Measurements from ENCODE around the gene TRIM36. TPM values are rescaled to one million over a fixed set of nuclear protein-coding genes. Genes with fewer than 3 reads are reported as not detected.

Gene TRIM36
- polyA plus RNA-seq, 1 donor from 2014 or later, result 122 TPM

DNA sequence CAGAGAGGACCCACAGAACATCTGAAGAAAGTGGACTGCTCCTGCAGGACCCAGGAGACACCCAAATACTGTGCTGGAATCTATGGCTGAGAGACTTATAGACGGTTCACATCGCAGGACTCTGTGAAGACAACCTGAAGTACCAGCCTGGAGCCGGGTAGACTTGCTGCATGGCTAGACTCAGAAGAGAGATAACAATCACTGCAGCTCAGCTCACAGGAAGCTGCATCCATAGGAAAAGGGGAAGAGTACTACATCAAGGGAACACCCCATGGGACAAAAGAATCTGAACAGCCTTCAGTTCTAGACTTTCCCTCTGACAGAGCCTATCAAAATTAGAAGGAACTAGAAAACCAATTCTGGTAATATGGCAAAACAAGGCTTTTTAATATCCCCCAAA is 26.5 kb upstream of the TRIM36 start:
- H3K9me3 ChIP-seq (ENCODE audit: low read length), result no peaks in the 10 kb centered on the region
- H3K27me3 ChIP-seq (ENCODE audit: insufficient read depth, low read depth, low read length), result no peaks in the 10 kb centered on the region
- H3K9me2 ChIP-seq (ENCODE audit: insufficient read depth, low read length), result no peaks in the 10 kb centered on the region
- no peaks in the 10 kb centered on the region for H3F3A ChIP-seq (ENCODE audit: insufficient read depth, low read length, poor library complexity, severe bottlenecking)
- H3K79me2 ChIP-seq (replicated peaks; ENCODE audit: insufficient read depth, low read length), result no peaks in the 10 kb centered on the region
- no peaks in the 10 kb centered on the region for H3K36me3 ChIP-seq (ENCODE audit: insufficient read depth, low read length)
- no peak overlapping the region for H2AFZ ChIP-seq (ENCODE audit: low read depth, low read length)
- H4K20me1 ChIP-seq (ENCODE audit: insufficient read depth), result no peaks in the 10 kb centered on the region
- H3K9ac ChIP-seq (ENCODE audit: low read length), result no peak overlapping the region
- H3K4me3 ChIP-seq (ENCODE audit: low read length), result no peak overlapping the region
- H3K27ac ChIP-seq (ENCODE audit: low read length), result no peak overlapping the region
- H3K4me2 ChIP-seq (ENCODE audit: low read length), result no peak overlapping the region
- TF ChIP-seq EZH2 (IDR thresholded peaks at IDR 0.05; ENCODE audit: borderline replicate concordance, insufficient read depth, low read length, poor library complexity, severe bottlenecking) (no peak), MXI1 (conservative IDR thresholded peaks at IDR 0.05; ENCODE audit: poor library complexity, severe bottlenecking) (no peak), TAF1 (IDR thresholded peaks at IDR 0.05; ENCODE audit: low read depth) (no peak), EP300 (conservative IDR thresholded peaks at IDR 0.05; ENCODE audit: poor library complexity, severe bottlenecking) (no peak), POLR2AphosphoS5 (IDR thresholded peaks at IDR 0.05) (no peak), SMC3 (conservative IDR thresholded peaks at IDR 0.05; ENCODE audit: poor library complexity) (no peak), RAD21 (conservative IDR thresholded peaks at IDR 0.05) (no peak)
- TF ChIP-seq, protein P1, sequence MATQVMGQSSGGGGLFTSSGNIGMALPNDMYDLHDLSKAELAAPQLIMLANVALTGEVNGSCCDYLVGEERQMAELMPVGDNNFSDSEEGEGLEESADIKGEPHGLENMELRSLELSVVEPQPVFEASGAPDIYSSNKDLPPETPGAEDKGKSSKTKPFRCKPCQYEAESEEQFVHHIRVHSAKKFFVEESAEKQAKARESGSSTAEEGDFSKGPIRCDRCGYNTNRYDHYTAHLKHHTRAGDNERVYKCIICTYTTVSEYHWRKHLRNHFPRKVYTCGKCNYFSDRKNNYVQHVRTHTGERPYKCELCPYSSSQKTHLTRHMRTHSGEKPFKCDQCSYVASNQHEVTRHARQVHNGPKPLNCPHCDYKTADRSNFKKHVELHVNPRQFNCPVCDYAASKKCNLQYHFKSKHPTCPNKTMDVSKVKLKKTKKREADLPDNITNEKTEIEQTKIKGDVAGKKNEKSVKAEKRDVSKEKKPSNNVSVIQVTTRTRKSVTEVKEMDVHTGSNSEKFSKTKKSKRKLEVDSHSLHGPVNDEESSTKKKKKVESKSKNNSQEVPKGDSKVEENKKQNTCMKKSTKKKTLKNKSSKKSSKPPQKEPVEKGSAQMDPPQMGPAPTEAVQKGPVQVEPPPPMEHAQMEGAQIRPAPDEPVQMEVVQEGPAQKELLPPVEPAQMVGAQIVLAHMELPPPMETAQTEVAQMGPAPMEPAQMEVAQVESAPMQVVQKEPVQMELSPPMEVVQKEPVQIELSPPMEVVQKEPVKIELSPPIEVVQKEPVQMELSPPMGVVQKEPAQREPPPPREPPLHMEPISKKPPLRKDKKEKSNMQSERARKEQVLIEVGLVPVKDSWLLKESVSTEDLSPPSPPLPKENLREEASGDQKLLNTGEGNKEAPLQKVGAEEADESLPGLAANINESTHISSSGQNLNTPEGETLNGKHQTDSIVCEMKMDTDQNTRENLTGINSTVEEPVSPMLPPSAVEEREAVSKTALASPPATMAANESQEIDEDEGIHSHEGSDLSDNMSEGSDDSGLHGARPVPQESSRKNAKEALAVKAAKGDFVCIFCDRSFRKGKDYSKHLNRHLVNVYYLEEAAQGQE (IDR thresholded peaks at IDR 0.05; ENCODE audit: borderline replicate concordance), result no peak

- no peaks in the 10 kb centered on the region for H3K27me3 ChIP-seq (ENCODE audit: insufficient read depth, low read depth, low read length)
- H3K27ac ChIP-seq (ENCODE audit: low read length), result no peak overlapping the region
- H3K36me3 ChIP-seq (ENCODE audit: insufficient read depth, low read length), result no peaks in the 10 kb centered on the region
- H3K4me3 ChIP-seq (ENCODE audit: low read length), result no peak overlapping the region
- no peaks in the 10 kb centered on the region for H3F3A ChIP-seq (ENCODE audit: insufficient read depth, low read length, poor library complexity, severe bottlenecking)
- no peak overlapping the region for H3K9ac ChIP-seq (ENCODE audit: low read length)
- H3K9me2 ChIP-seq (ENCODE audit: insufficient read depth, low read length), result no peaks in the 10 kb centered on the region
- no peak for TF ChIP-seq SMC3 (conservative IDR thresholded peaks at IDR 0.05; ENCODE audit: poor library complexity)
- TF ChIP-seq, protein P1 (IDR thresholded peaks at IDR 0.05; ENCODE audit: borderline replicate concordance), result no peak
- no peak for TF ChIP-seq RAD21 (conservative IDR thresholded peaks at IDR 0.05)
- no peak for TF ChIP-seq EZH2 (IDR thresholded peaks at IDR 0.05; ENCODE audit: borderline replicate concordance, insufficient read depth, low read length, poor library complexity, severe bottlenecking)
- TF ChIP-seq TAF1 (IDR thresholded peaks at IDR 0.05; ENCODE audit: low read depth), result no peak
- no peak for TF ChIP-seq MXI1 (conservative IDR thresholded peaks at IDR 0.05; ENCODE audit: poor library complexity, severe bottlenecking)
- TF ChIP-seq POLR2AphosphoS5 (IDR thresholded peaks at IDR 0.05), result no peak
- TF ChIP-seq EP300 (conservative IDR thresholded peaks at IDR 0.05; ENCODE audit: poor library complexity, severe bottlenecking), result no peak
- TF ChIP-seq, protein P2, sequence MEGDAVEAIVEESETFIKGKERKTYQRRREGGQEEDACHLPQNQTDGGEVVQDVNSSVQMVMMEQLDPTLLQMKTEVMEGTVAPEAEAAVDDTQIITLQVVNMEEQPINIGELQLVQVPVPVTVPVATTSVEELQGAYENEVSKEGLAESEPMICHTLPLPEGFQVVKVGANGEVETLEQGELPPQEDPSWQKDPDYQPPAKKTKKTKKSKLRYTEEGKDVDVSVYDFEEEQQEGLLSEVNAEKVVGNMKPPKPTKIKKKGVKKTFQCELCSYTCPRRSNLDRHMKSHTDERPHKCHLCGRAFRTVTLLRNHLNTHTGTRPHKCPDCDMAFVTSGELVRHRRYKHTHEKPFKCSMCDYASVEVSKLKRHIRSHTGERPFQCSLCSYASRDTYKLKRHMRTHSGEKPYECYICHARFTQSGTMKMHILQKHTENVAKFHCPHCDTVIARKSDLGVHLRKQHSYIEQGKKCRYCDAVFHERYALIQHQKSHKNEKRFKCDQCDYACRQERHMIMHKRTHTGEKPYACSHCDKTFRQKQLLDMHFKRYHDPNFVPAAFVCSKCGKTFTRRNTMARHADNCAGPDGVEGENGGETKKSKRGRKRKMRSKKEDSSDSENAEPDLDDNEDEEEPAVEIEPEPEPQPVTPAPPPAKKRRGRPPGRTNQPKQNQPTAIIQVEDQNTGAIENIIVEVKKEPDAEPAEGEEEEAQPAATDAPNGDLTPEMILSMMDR (IDR thresholded peaks at IDR 0.05; ENCODE audit: poor library complexity, severe bottlenecking), result no peak
- H3K79me2 ChIP-seq (replicated peaks; ENCODE audit: insufficient read depth, low read length), result no peaks in the 10 kb centered on the region
- H2AFZ ChIP-seq (ENCODE audit: low read depth, low read length), result no peak overlapping the region
- no peak overlapping the region for H3K4me2 ChIP-seq (ENCODE audit: low read length)
- no peaks in the 10 kb centered on the region for H4K20me1 ChIP-seq (ENCODE audit: insufficient read depth)
- H3K9me3 ChIP-seq (ENCODE audit: low read length), result no peaks in the 10 kb centered on the region
Measured at GRCh38 chr5:115194676-115195075, 25.0 kb upstream of the TRIM36 start.
